ENCODE measurements around the gene SALL4.

- no peak for TF ChIP-seq TARDBP (IDR thresholded peaks at IDR 0.05)
- TF ChIP-seq SUZ12 (IDR thresholded peaks at IDR 0.05), result no peak
- no peak for TF ChIP-seq ELF4 (IDR thresholded peaks at IDR 0.05)
- TF ChIP-seq BHLHE40 (IDR thresholded peaks at IDR 0.05; ENCODE audit: borderline replicate concordance), result no peak
- no peak for TF ChIP-seq LEF1 (IDR thresholded peaks at IDR 0.05; ENCODE audit: borderline replicate concordance)
- no peak for TF ChIP-seq SP1 (IDR thresholded peaks at IDR 0.05)
Observed at GRCh38 chr20:51837436-51837835, 35.1 kb upstream of the SALL4 start.

All from HEK293T (cell line).